Measurements from ENCODE around the gene COL6A1. TPM values are rescaled to one million over a fixed set of nuclear protein-coding genes. Genes with fewer than 3 reads are reported as not detected.

The COL6A1 gene
- total and polyA plus RNA-seq, 2 of the 13 experiments (the other 11 are each of a cell fraction or from before 2014, with no cell fraction given) = 3.1 to 4.8 TPM

GRCh38 chr21:45992301-45993209 lies 11.0 kb downstream of the COL6A1 start (continued):
- TF ChIP-seq ESRRA (CRISPR knock-in tag; IDR thresholded peaks at IDR 0.05; ENCODE audit: low read depth) (no peak), HIVEP1 (CRISPR knock-in tag; IDR thresholded peaks at IDR 0.05) (no peak), AKNA (CRISPR knock-in tag; IDR thresholded peaks at IDR 0.05; ENCODE audit: borderline replicate concordance) (no peak), ZNF282 (IDR thresholded peaks at IDR 0.05; ENCODE audit: partially characterized antibody) (no peak), TCF7 (IDR thresholded peaks at IDR 0.05; ENCODE audit: low read depth) (no peak), MEIS2 (CRISPR knock-in tag; IDR thresholded peaks at IDR 0.05) (no peak), AHR (CRISPR knock-in tag; IDR thresholded peaks at IDR 0.05) (no peak), HMGXB4 (CRISPR knock-in tag; IDR thresholded peaks at IDR 0.05; ENCODE audit: borderline replicate concordance in 1 of 2, low read depth in 1 of 2) (no peak)

Measured in HepG2 (cell line).